ENCODE measurements around the gene ZRANB2. TPM values are rescaled to one million over a fixed set of nuclear protein-coding genes. Genes with fewer than 3 reads are reported as not detected.
A peak's percentile ranks its signal among the peaks of the same experiment; 100 is the strongest.

The ZRANB2 gene
- total RNA-seq, result 27.2 and 40.8 TPM in 2 replicates
- polyA plus RNA-seq, result 70.3 and 86.7 TPM in 2 replicates
- polyA plus RNA-seq (2012), result 49.3 and 57.0 TPM in 2 replicates
- 9.9 and 11.5 TPM in 2 replicates for polyA minus RNA-seq (ENCODE audit: low replicate concordance)

GRCh38 chr1:71080739-71081696 lies at the start of gene ZRANB2:
Gene ZRANB2 (minus strand): TSS chr1:71081035. CDS start chr1:71080995, 40 bp downstream.
- Histone ChIP-seq H3K9me3 (ENCODE audit: control insufficient read depth, insufficient read depth, low read depth, low read length) (no peaks in the 10 kb centered on the region), H3K36me3 (ENCODE audit: control insufficient read depth, insufficient read depth, low read length) (no peaks in the 10 kb centered on the region), H3K4me1 (ENCODE audit: control insufficient read depth, extremely low read depth, insufficient read depth, low read length) (no peaks in the 10 kb centered on the region), H3K27me3 (ENCODE audit: control insufficient read depth, insufficient read depth, low read length) (no peaks in the 10 kb centered on the region), H3K4me2 (ENCODE audit: extremely low read depth, insufficient read depth, low read length) (peak within 1 kb of the TSS; percentile 93), H3K4me3 (replicated peaks in 1 of 4; ENCODE audit: control extremely low read depth in 1 of 4, insufficient read depth in 1 of 4, low read depth in 3 of 4, low read length in 4 of 4) (peak within 1 kb of the TSS; percentile 75 to 99 (median 84)), H3K27ac (ENCODE audit: insufficient read depth, low read length) (peak within 1 kb of the TSS; percentile 93), H3K79me2 (ENCODE audit: control insufficient read depth, insufficient read depth, low read length) (peaks cover 41% of the 10 kb centered on the region), H4K20me1 (ENCODE audit: control insufficient read depth, extremely low read depth, insufficient read depth, low read length) (no peaks in the 10 kb centered on the region), H3K9ac (ENCODE audit: insufficient read depth, low read length) (peak within 1 kb of the TSS; percentile 85), H2AFZ (ENCODE audit: low read length) (peak within 1 kb of the TSS; percentile 80)
- TF ChIP-seq CTCF (conservative IDR thresholded peaks at IDR 0.05 in 1 of 2, IDR thresholded peaks at IDR 0.05 in 1 of 2; ENCODE audit: low read depth in 1 of 2, low read length in 2 of 2), result peak; percentile 68 to 81
- no peak for TF ChIP-seq EZH2 (IDR thresholded peaks at IDR 0.05; ENCODE audit: low read length, missing control alignments)
- peak; percentile 94 to 98 for DNase-seq (ENCODE audit: low read depth in 2 of 2)

GRCh38 chr1:71128060-71128459 lies 47.2 kb upstream of the ZRANB2 start:
- H3K27me3 ChIP-seq (ENCODE audit: control insufficient read depth, insufficient read depth, low read length), result no peaks in the 10 kb centered on the region
- no peaks in the 10 kb centered on the region for H3K4me1 ChIP-seq (ENCODE audit: control insufficient read depth, extremely low read depth, insufficient read depth, low read length)
- H3K36me3 ChIP-seq (ENCODE audit: control insufficient read depth, insufficient read depth, low read length), result no peaks in the 10 kb centered on the region
- no peak overlapping the region for H2AFZ ChIP-seq (ENCODE audit: low read length)
- H3K9ac ChIP-seq (ENCODE audit: insufficient read depth, low read length), result no peak overlapping the region
- H3K27ac ChIP-seq (ENCODE audit: insufficient read depth, low read length), result no peak overlapping the region
- H3K79me2 ChIP-seq (ENCODE audit: control insufficient read depth, insufficient read depth, low read length), result no peaks in the 10 kb centered on the region
- DNase-seq (ENCODE audit: low read depth in 2 of 2), result no peak
- TF ChIP-seq CTCF (conservative IDR thresholded peaks at IDR 0.05 in 1 of 2, IDR thresholded peaks at IDR 0.05 in 1 of 2; ENCODE audit: low read depth in 1 of 2, low read length in 2 of 2) (no peak), EZH2 (IDR thresholded peaks at IDR 0.05; ENCODE audit: low read length, missing control alignments) (no peak)
- H3K9me3 ChIP-seq (ENCODE audit: control insufficient read depth, insufficient read depth, low read depth, low read length), result no peaks in the 10 kb centered on the region
- H3K4me2 ChIP-seq (ENCODE audit: extremely low read depth, insufficient read depth, low read length), result no peak overlapping the region
- H4K20me1 ChIP-seq (ENCODE audit: control insufficient read depth, extremely low read depth, insufficient read depth, low read length), result no peaks in the 10 kb centered on the region
- H3K4me3 ChIP-seq (replicated peaks in 1 of 4; ENCODE audit: control extremely low read depth in 1 of 4, insufficient read depth in 1 of 4, low read depth in 3 of 4, low read length in 4 of 4), result no peak overlapping the region

GRCh38 chr1:71118086-71118485 lies 37.3 kb upstream of the ZRANB2 start:
- TF ChIP-seq EZH2 (IDR thresholded peaks at IDR 0.05; ENCODE audit: low read length, missing control alignments) (no peak), CTCF (conservative IDR thresholded peaks at IDR 0.05 in 1 of 2, IDR thresholded peaks at IDR 0.05 in 1 of 2; ENCODE audit: low read depth in 1 of 2, low read length in 2 of 2) (no peak)
- H3K27me3 ChIP-seq (ENCODE audit: control insufficient read depth, insufficient read depth, low read length), result no peaks in the 10 kb centered on the region
- H3K4me2 ChIP-seq (ENCODE audit: extremely low read depth, insufficient read depth, low read length), result no peak overlapping the region
- H3K27ac ChIP-seq (ENCODE audit: insufficient read depth, low read length), result no peak overlapping the region
- H3K9ac ChIP-seq (ENCODE audit: insufficient read depth, low read length), result no peak overlapping the region
- H3K4me1 ChIP-seq (ENCODE audit: control insufficient read depth, extremely low read depth, insufficient read depth, low read length), result no peaks in the 10 kb centered on the region
- H3K36me3 ChIP-seq (ENCODE audit: control insufficient read depth, insufficient read depth, low read length), result no peaks in the 10 kb centered on the region
- no peak overlapping the region for H2AFZ ChIP-seq (ENCODE audit: low read length)
- H4K20me1 ChIP-seq (ENCODE audit: control insufficient read depth, extremely low read depth, insufficient read depth, low read length), result no peaks in the 10 kb centered on the region
- peak in 1 of 2 donors; percentile 1 for DNase-seq (ENCODE audit: low read depth in 2 of 2)
- no peak overlapping the region for H3K4me3 ChIP-seq (replicated peaks in 1 of 4; ENCODE audit: control extremely low read depth in 1 of 4, insufficient read depth in 1 of 4, low read depth in 3 of 4, low read length in 4 of 4)
- H3K9me3 ChIP-seq (ENCODE audit: control insufficient read depth, insufficient read depth, low read depth, low read length), result no peaks in the 10 kb centered on the region
- no peaks in the 10 kb centered on the region for H3K79me2 ChIP-seq (ENCODE audit: control insufficient read depth, insufficient read depth, low read length)

All from fibroblast of lung (primary cell).